ENCODE results near the gene ATG16L1.

ATG16L1 gene

GRCh38 chr2:233319256-233319655 lies 67.8 kb downstream of the ATG16L1 start:
- Histone ChIP-seq H2AFZ (ENCODE audit: low read depth, low read length) (no peak overlapping the region), H3K4me2 (ENCODE audit: insufficient read depth, low read length) (no peak overlapping the region), H3K36me3 (ENCODE audit: insufficient read depth, low read length) (no peaks in the 10 kb centered on the region), H4K20me1 (ENCODE audit: insufficient read depth, low read length) (no peaks in the 10 kb centered on the region), H3K9ac (ENCODE audit: low read depth, low read length) (no peak overlapping the region), H3K79me2 (ENCODE audit: insufficient read depth, low read length) (no peaks in the 10 kb centered on the region), H3K4me1 (ENCODE audit: insufficient read depth, low read length) (no peaks in the 10 kb centered on the region), H3K27ac (ENCODE audit: low read length) (no peak overlapping the region), H3K4me3 (ENCODE audit: low read depth in 1 of 2, low read length in 2 of 2) (no peak overlapping the region), H3K27me3 (ENCODE audit: insufficient read depth, low read length, poor library complexity) (peaks cover 6% of the 10 kb centered on the region), H3K9me3 (ENCODE audit: insufficient read depth, low read length, severe bottlenecking) (no peaks in the 10 kb centered on the region)
- no peak for DNase-seq
- TF ChIP-seq CTCF (IDR thresholded peaks at IDR 0.05; ENCODE audit: borderline replicate concordance, extremely low read depth, low read length, poor library complexity, severe bottlenecking) = no peak
- no peak for TF ChIP-seq EZH2 (IDR thresholded peaks at IDR 0.05; ENCODE audit: borderline replicate concordance, low read depth, low read length, severe bottlenecking)
- ATAC-seq (ENCODE audit: insufficient read depth, low read depth) = no peak

DNA sequence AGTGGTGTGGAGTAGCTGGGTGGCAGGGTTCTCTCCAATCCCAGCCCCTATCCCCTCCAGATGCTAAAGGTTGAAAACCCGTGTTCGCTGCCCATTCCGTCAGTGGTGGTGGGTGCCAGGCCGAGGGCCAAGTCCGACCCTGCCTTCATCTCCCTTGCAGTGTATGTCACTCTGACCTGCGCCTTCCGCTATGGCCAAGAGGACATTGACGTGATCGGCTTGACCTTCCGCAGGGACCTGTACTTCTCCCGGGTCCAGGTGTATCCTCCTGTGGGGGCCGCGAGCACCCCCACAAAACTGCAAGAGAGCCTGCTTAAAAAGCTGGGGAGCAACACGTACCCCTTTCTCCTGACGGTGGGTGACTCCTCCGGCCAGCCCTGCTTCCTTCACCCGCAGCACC lies 69.0 kb downstream of the ATG16L1 start:
- H3K9me3 ChIP-seq (ENCODE audit: insufficient read depth, low read length, severe bottlenecking) = no peaks in the 10 kb centered on the region
- peaks cover 6% of the 10 kb centered on the region for H3K27me3 ChIP-seq (ENCODE audit: insufficient read depth, low read length, poor library complexity)
- H3K79me2 ChIP-seq (ENCODE audit: insufficient read depth, low read length) = no peaks in the 10 kb centered on the region
- no peak overlapping the region for H3K27ac ChIP-seq (ENCODE audit: low read length)
- H3K9ac ChIP-seq (ENCODE audit: low read depth, low read length) = no peak overlapping the region
- H3K4me2 ChIP-seq (ENCODE audit: insufficient read depth, low read length) = no peak overlapping the region
- no peaks in the 10 kb centered on the region for H4K20me1 ChIP-seq (ENCODE audit: insufficient read depth, low read length)
- no peaks in the 10 kb centered on the region for H3K36me3 ChIP-seq (ENCODE audit: insufficient read depth, low read length)
- no peak overlapping the region for H3K4me3 ChIP-seq (ENCODE audit: low read depth in 1 of 2, low read length in 2 of 2)
- H3K4me1 ChIP-seq (ENCODE audit: insufficient read depth, low read length) = no peaks in the 10 kb centered on the region
- H2AFZ ChIP-seq (ENCODE audit: low read depth, low read length) = no peak overlapping the region
- DNase-seq (no peak), ATAC-seq (ENCODE audit: insufficient read depth, low read depth) (no peak)
- TF ChIP-seq EZH2 (IDR thresholded peaks at IDR 0.05; ENCODE audit: borderline replicate concordance, low read depth, low read length, severe bottlenecking) (no peak), CTCF (IDR thresholded peaks at IDR 0.05; ENCODE audit: borderline replicate concordance, extremely low read depth, low read length, poor library complexity, severe bottlenecking) (no peak)

GRCh38 chr2:233321166-233321565 lies 69.7 kb downstream of the ATG16L1 start:
- Histone ChIP-seq H3K9me3 (ENCODE audit: insufficient read depth, low read length, severe bottlenecking) (no peaks in the 10 kb centered on the region), H3K4me3 (ENCODE audit: low read depth in 1 of 2, low read length in 2 of 2) (no peak overlapping the region), H2AFZ (ENCODE audit: low read depth, low read length) (no peak overlapping the region), H3K4me2 (ENCODE audit: insufficient read depth, low read length) (no peak overlapping the region), H3K27me3 (ENCODE audit: insufficient read depth, low read length, poor library complexity) (peaks cover 6% of the 10 kb centered on the region), H3K79me2 (ENCODE audit: insufficient read depth, low read length) (no peaks in the 10 kb centered on the region), H3K9ac (ENCODE audit: low read depth, low read length) (no peak overlapping the region), H3K36me3 (ENCODE audit: insufficient read depth, low read length) (no peaks in the 10 kb centered on the region), H4K20me1 (ENCODE audit: insufficient read depth, low read length) (no peaks in the 10 kb centered on the region), H3K27ac (ENCODE audit: low read length) (no peak overlapping the region), H3K4me1 (ENCODE audit: insufficient read depth, low read length) (no peaks in the 10 kb centered on the region)
- no peak for ATAC-seq (ENCODE audit: insufficient read depth, low read depth)
- DNase-seq = no peak
- TF ChIP-seq CTCF (IDR thresholded peaks at IDR 0.05; ENCODE audit: borderline replicate concordance, extremely low read depth, low read length, poor library complexity, severe bottlenecking) (no peak), EZH2 (IDR thresholded peaks at IDR 0.05; ENCODE audit: borderline replicate concordance, low read depth, low read length, severe bottlenecking) (no peak)

DNA sequence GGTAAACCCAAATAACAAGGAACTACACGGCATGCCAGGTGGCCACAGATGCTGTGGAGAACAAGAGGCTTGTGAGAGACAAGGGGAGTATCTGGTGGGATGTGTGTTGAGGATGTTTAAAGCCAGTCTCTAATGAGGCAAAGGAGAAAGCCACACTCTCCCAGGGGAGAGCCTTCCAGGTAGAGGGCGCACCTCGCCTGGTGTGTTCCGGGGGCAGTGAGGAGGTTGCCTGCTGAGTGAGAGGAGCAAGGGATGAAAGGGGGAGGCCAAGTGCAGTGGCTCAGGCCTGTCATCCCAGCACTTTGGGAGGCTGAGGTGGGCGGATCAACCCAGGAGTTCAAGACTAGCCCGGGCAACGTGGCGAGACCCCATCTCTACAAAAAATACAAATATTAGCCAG lies 72.4 kb downstream of the ATG16L1 start:
- Histone ChIP-seq H3K27me3 (ENCODE audit: insufficient read depth, low read length, poor library complexity) (peaks cover 6% of the 10 kb centered on the region), H3K4me3 (ENCODE audit: low read depth in 1 of 2, low read length in 2 of 2) (no peak overlapping the region), H2AFZ (ENCODE audit: low read depth, low read length) (no peak overlapping the region), H3K4me2 (ENCODE audit: insufficient read depth, low read length) (no peak overlapping the region), H3K9ac (ENCODE audit: low read depth, low read length) (no peak overlapping the region), H3K36me3 (ENCODE audit: insufficient read depth, low read length) (no peaks in the 10 kb centered on the region), H3K27ac (ENCODE audit: low read length) (no peak overlapping the region), H3K4me1 (ENCODE audit: insufficient read depth, low read length) (no peaks in the 10 kb centered on the region), H3K79me2 (ENCODE audit: insufficient read depth, low read length) (no peaks in the 10 kb centered on the region), H4K20me1 (ENCODE audit: insufficient read depth, low read length) (no peaks in the 10 kb centered on the region), H3K9me3 (ENCODE audit: insufficient read depth, low read length, severe bottlenecking) (no peaks in the 10 kb centered on the region)
- DNase-seq (no peak), ATAC-seq (ENCODE audit: insufficient read depth, low read depth) (no peak)
- TF ChIP-seq EZH2 (IDR thresholded peaks at IDR 0.05; ENCODE audit: borderline replicate concordance, low read depth, low read length, severe bottlenecking) (no peak), CTCF (IDR thresholded peaks at IDR 0.05; ENCODE audit: borderline replicate concordance, extremely low read depth, low read length, poor library complexity, severe bottlenecking) (no peak)

All from DND-41 (cell line).